GM18519 (cell line): ENCODE data around the gene SEZ6.

ENCODE experiments used
- ATAC-seq: cut with Tn5 transposase; IDR thresholded peaks from one replicate; pipeline ENCODE4 v1.9.1; 2021; ENCODE audit warnings: mild to moderate bottlenecking, moderate library complexity; ENCODE audit not compliant: unreplicated experiment, low FRiP score

SEZ6 gene

GRCh38 chr17:28982131-28982793, 23.6 kb downstream of the SEZ6 start:
- ATAC-seq: peak; percentile 47

- ATAC-seq: no peak
Measured at GRCh38 chr17:28978356-28978964, 27.4 kb downstream of the SEZ6 start.

GRCh38 chr17:28977659-28978355, 28.0 kb downstream of the SEZ6 start:
- no peak for ATAC-seq

GRCh38 chr17:28975646-28976045, 30.2 kb downstream of the SEZ6 start:
- no peak for ATAC-seq

- ATAC-seq: no peak
Measured at GRCh38 chr17:28975031-28975430, 30.8 kb downstream of the SEZ6 start.

- ATAC-seq: no peak
Measured at GRCh38 chr17:28974451-28974850, 31.4 kb downstream of the SEZ6 start.

- no peak for ATAC-seq
Measured at GRCh38 chr17:28973425-28973824, 32.4 kb downstream of the SEZ6 start.

GRCh38 chr17:28972437-28972836, 33.4 kb downstream of the SEZ6 start:
- ATAC-seq: no peak

- no peak for ATAC-seq
Measured at GRCh38 chr17:28970879-28971278, 35.0 kb downstream of the SEZ6 start.

- no peak for ATAC-seq
Measured at GRCh38 chr17:28969706-28970393, 36.0 kb downstream of the SEZ6 start.

GRCh38 chr17:28968914-28969295, 36.9 kb downstream of the SEZ6 start:
- no peak for ATAC-seq

- ATAC-seq: no peak
Measured at GRCh38 chr17:28968231-28968913, 37.5 kb downstream of the SEZ6 start.

GRCh38 chr17:28967221-28968135, 38.4 kb downstream of the SEZ6 start:
- no peak for ATAC-seq

GRCh38 chr17:28963841-28964240, 42.0 kb downstream of the SEZ6 start:
- no peak for ATAC-seq

GRCh38 chr17:28963055-28963611, 42.7 kb downstream of the SEZ6 start:
- ATAC-seq: no peak

- no peak for ATAC-seq
Measured at GRCh38 chr17:28961391-28961790, 44.4 kb downstream of the SEZ6 start.

GRCh38 chr17:28960256-28961061, 45.4 kb downstream of the SEZ6 start:
- ATAC-seq: no peak

- ATAC-seq: no peak
Measured at GRCh38 chr17:28959471-28959871, 46.4 kb downstream of the SEZ6 start.
